Measurements from ENCODE around the gene PRKCE. TPM values are rescaled to one million over a fixed set of nuclear protein-coding genes. Genes with fewer than 3 reads are reported as not detected.
A peak's percentile ranks its signal among the peaks of the same experiment; 100 is the strongest.

Gene PRKCE
- total and polyA plus RNA-seq, 2 donors (not counting 1 experiment from before 2014, with no cell fraction given), result 14.1 to 19.0 TPM

DNA sequence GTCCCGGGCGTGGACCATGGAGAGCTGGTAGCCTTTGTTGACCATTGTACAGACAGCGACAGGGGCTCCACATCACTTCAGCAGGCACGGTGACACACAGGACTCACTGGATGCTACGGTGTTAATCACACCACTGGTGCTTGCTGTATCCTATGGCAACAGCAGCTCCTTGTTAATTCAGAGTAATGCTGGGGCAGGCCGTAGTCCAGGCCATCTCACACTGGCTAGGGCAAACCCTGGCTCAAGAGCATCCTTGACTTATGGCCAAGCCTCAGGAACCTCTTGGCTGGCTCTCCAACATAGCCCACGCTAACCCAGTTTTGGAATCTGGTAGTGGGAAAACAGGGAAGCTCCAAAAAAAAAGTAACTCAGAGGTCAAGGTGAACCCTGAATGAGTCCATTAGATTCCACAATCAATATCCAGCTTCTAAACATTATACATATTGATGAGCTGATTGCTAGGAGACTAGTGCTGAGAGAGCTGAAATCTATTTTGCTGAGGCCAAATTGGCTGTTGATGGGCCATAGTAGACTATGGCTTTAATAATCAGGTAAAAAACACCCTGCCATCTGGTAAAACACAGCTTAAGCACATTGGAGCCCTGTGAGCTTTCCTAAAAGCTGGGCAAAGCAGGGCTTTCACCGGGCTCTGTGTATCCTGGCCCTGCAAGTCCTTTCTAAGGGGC, 253.6 kb downstream of the PRKCE start:
- H3K4me1 ChIP-seq (ENCODE audit: control insufficient read depth, extremely low read depth, insufficient read depth, low read length), result no peaks in the 10 kb centered on the region
- TF ChIP-seq EZH2 (IDR thresholded peaks at IDR 0.05; ENCODE audit: low read length, missing control alignments), result no peak
- TF ChIP-seq, protein P1, sequence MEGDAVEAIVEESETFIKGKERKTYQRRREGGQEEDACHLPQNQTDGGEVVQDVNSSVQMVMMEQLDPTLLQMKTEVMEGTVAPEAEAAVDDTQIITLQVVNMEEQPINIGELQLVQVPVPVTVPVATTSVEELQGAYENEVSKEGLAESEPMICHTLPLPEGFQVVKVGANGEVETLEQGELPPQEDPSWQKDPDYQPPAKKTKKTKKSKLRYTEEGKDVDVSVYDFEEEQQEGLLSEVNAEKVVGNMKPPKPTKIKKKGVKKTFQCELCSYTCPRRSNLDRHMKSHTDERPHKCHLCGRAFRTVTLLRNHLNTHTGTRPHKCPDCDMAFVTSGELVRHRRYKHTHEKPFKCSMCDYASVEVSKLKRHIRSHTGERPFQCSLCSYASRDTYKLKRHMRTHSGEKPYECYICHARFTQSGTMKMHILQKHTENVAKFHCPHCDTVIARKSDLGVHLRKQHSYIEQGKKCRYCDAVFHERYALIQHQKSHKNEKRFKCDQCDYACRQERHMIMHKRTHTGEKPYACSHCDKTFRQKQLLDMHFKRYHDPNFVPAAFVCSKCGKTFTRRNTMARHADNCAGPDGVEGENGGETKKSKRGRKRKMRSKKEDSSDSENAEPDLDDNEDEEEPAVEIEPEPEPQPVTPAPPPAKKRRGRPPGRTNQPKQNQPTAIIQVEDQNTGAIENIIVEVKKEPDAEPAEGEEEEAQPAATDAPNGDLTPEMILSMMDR (conservative IDR thresholded peaks at IDR 0.05 in 1 of 2, IDR thresholded peaks at IDR 0.05 in 1 of 2; ENCODE audit: low read depth in 1 of 2, low read length in 2 of 2), result no peak
- no peak overlapping the region for H2AFZ ChIP-seq (ENCODE audit: low read length)
- no peak overlapping the region for H3K4me2 ChIP-seq (ENCODE audit: extremely low read depth, insufficient read depth, low read length)
- no peaks in the 10 kb centered on the region for H4K20me1 ChIP-seq (ENCODE audit: control insufficient read depth, extremely low read depth, insufficient read depth, low read length)
- no peaks in the 10 kb centered on the region for H3K9me3 ChIP-seq (ENCODE audit: control insufficient read depth, insufficient read depth, low read depth, low read length)
- H3K36me3 ChIP-seq (ENCODE audit: control insufficient read depth, insufficient read depth, low read length), result no peaks in the 10 kb centered on the region
- peak in 1 of 2 donors; percentile 49 for DNase-seq (ENCODE audit: low read depth in 2 of 2)
- H3K27me3 ChIP-seq (ENCODE audit: control insufficient read depth, insufficient read depth, low read length), result no peaks in the 10 kb centered on the region
- H3K27ac ChIP-seq (ENCODE audit: insufficient read depth, low read length), result no peak overlapping the region
- no peak overlapping the region for H3K9ac ChIP-seq (ENCODE audit: insufficient read depth, low read length)
- no peaks in the 10 kb centered on the region for H3K79me2 ChIP-seq (ENCODE audit: control insufficient read depth, insufficient read depth, low read length)
- H3K4me3 ChIP-seq (replicated peaks in 1 of 4; ENCODE audit: control extremely low read depth in 1 of 4, insufficient read depth in 1 of 4, low read depth in 3 of 4, low read length in 4 of 4), result no peak overlapping the region

DNA sequence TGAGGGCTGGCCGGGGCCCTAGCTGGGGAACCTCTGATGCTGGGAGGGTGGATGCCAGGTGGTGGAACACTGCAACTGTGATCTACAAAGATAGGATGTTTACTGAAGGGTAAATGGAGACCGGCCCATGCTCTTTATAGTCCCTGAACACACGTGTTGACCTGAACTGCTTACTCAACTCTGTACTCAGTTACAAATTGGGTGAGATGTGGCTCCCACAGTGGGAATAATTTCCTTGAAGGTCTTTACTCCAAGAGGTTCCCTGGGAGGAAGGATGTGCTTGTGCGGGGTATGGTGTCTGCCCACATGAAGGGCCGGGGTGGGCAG, 254.1 kb downstream of the PRKCE start:
- Histone ChIP-seq H3K27me3 (ENCODE audit: control insufficient read depth, insufficient read depth, low read length) (no peaks in the 10 kb centered on the region), H3K9ac (ENCODE audit: insufficient read depth, low read length) (no peak overlapping the region), H2AFZ (ENCODE audit: low read length) (no peak overlapping the region), H4K20me1 (ENCODE audit: control insufficient read depth, extremely low read depth, insufficient read depth, low read length) (no peaks in the 10 kb centered on the region), H3K27ac (ENCODE audit: insufficient read depth, low read length) (no peak overlapping the region), H3K79me2 (ENCODE audit: control insufficient read depth, insufficient read depth, low read length) (no peaks in the 10 kb centered on the region), H3K9me3 (ENCODE audit: control insufficient read depth, insufficient read depth, low read depth, low read length) (no peaks in the 10 kb centered on the region), H3K4me3 (replicated peaks in 1 of 4; ENCODE audit: control extremely low read depth in 1 of 4, insufficient read depth in 1 of 4, low read depth in 3 of 4, low read length in 4 of 4) (no peak overlapping the region), H3K4me2 (ENCODE audit: extremely low read depth, insufficient read depth, low read length) (no peak overlapping the region), H3K4me1 (ENCODE audit: control insufficient read depth, extremely low read depth, insufficient read depth, low read length) (no peaks in the 10 kb centered on the region), H3K36me3 (ENCODE audit: control insufficient read depth, insufficient read depth, low read length) (no peaks in the 10 kb centered on the region)
- TF ChIP-seq EZH2 (IDR thresholded peaks at IDR 0.05; ENCODE audit: low read length, missing control alignments), result no peak
- TF ChIP-seq, protein P1 (conservative IDR thresholded peaks at IDR 0.05 in 1 of 2, IDR thresholded peaks at IDR 0.05 in 1 of 2; ENCODE audit: low read depth in 1 of 2, low read length in 2 of 2), result no peak
- DNase-seq (ENCODE audit: low read depth in 2 of 2), result no peak

- Histone ChIP-seq H3K79me2 (ENCODE audit: control insufficient read depth, insufficient read depth, low read length) (no peaks in the 10 kb centered on the region), H4K20me1 (ENCODE audit: control insufficient read depth, extremely low read depth, insufficient read depth, low read length) (no peaks in the 10 kb centered on the region), H2AFZ (ENCODE audit: low read length) (no peak overlapping the region), H3K9ac (ENCODE audit: insufficient read depth, low read length) (no peak overlapping the region), H3K4me3 (replicated peaks in 1 of 4; ENCODE audit: control extremely low read depth in 1 of 4, insufficient read depth in 1 of 4, low read depth in 3 of 4, low read length in 4 of 4) (no peak overlapping the region), H3K27me3 (ENCODE audit: control insufficient read depth, insufficient read depth, low read length) (no peaks in the 10 kb centered on the region), H3K4me1 (ENCODE audit: control insufficient read depth, extremely low read depth, insufficient read depth, low read length) (no peaks in the 10 kb centered on the region), H3K36me3 (ENCODE audit: control insufficient read depth, insufficient read depth, low read length) (no peaks in the 10 kb centered on the region), H3K9me3 (ENCODE audit: control insufficient read depth, insufficient read depth, low read depth, low read length) (no peaks in the 10 kb centered on the region), H3K4me2 (ENCODE audit: extremely low read depth, insufficient read depth, low read length) (no peak overlapping the region), H3K27ac (ENCODE audit: insufficient read depth, low read length) (no peak overlapping the region)
- no peak for TF ChIP-seq EZH2 (IDR thresholded peaks at IDR 0.05; ENCODE audit: low read length, missing control alignments)
- TF ChIP-seq, protein P1 (conservative IDR thresholded peaks at IDR 0.05 in 1 of 2, IDR thresholded peaks at IDR 0.05 in 1 of 2; ENCODE audit: low read depth in 1 of 2, low read length in 2 of 2), result no peak
- no peak for DNase-seq (ENCODE audit: low read depth in 2 of 2)
Measured at GRCh38 chr2:45907592-45907991, 256.1 kb downstream of the PRKCE start.

Measured in fibroblast of lung (primary cell).